ENCODE measurements around the gene FNDC3B.

The FNDC3B gene

DNA sequence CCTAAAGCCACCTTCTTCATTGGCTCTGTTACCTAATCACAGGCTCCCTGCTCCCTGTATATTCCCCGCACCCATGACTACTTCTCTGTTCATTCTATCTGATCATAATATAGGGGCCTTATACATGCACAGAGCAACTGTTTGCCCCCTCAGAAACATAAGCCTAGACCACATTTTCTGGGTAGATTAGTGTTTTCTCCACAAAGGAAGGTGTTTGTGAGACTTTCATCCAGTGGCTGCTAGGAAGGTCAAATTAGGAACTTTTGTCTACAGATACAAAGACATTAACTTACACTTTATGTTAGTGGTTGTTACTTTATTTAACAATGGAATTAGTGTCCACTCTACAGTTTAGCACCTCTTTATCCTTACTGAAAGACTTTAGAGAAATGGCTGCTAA is 234.0 kb downstream of the FNDC3B start:
- TF ChIP-seq GATA2 (IDR thresholded peaks at IDR 0.05; ENCODE audit: low read depth, low read length) (no peak), GATA3 (IDR thresholded peaks at IDR 0.05; ENCODE audit: low read depth, low read length) (no peak)

DNA sequence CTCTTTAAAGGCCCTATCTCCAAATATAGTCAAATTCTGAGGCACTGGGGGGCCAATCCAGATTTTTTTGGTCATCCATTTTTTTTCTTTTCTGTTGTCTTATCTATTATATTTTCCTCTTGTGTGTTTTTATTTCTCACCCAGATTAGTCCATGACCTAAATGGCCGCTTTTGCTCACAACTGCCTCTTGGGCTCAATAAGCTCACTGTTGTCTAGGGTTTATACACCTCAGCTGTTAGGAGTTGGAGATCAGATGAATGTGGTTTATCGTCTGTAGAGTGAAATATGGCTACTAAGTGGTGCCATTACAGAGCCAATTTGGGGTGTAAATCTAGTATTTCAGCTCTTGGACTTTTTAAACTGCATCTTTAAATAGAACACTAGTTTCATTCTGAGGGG is 235.5 kb downstream of the FNDC3B start:
- TF ChIP-seq GATA2 (IDR thresholded peaks at IDR 0.05; ENCODE audit: low read depth, low read length): no peak
- no peak for TF ChIP-seq GATA3 (IDR thresholded peaks at IDR 0.05; ENCODE audit: low read depth, low read length)

DNA sequence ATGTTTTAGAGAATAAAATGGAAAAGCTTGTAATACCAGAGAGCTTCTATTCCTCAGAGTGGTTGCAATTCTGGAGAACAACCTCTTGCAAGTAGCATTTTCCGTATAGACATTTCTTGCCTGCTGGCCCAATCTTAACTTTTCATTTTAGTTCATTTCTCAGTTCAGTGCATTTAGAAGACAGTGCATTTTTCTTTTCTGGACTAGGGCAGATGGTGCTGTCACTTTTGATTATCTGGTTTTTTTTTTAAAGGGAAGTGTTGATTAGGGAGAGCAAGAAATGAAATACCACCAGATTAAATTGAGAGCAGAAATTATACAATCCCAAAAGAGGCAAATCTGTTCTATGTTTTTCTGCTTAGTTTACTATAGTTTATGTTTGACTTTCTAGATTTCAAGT is 236.2 kb downstream of the FNDC3B start:
- TF ChIP-seq GATA3 (IDR thresholded peaks at IDR 0.05; ENCODE audit: low read depth, low read length) (no peak), GATA2 (IDR thresholded peaks at IDR 0.05; ENCODE audit: low read depth, low read length) (no peak)

DNA sequence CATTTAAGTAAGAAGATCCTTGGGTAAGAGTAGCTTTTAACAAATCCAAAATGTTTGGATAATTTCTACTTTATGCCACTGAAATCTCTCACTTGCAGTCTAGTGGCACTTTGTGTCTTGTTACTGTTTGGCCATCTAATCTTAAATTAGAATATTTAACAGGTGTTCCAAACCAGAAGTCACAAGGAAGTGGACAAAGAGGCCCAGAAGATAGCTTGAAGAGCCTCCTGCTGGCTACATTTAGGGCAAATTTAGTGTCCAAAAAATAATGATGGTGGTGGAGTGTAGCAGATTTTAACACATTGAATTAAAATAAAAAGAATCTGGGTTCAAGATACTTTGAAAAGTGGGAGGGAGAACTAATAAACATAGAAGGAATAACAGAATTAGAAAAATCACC is 236.7 kb downstream of the FNDC3B start:
- TF ChIP-seq GATA2 (IDR thresholded peaks at IDR 0.05; ENCODE audit: low read depth, low read length) (no peak), GATA3 (IDR thresholded peaks at IDR 0.05; ENCODE audit: low read depth, low read length) (no peak)

DNA sequence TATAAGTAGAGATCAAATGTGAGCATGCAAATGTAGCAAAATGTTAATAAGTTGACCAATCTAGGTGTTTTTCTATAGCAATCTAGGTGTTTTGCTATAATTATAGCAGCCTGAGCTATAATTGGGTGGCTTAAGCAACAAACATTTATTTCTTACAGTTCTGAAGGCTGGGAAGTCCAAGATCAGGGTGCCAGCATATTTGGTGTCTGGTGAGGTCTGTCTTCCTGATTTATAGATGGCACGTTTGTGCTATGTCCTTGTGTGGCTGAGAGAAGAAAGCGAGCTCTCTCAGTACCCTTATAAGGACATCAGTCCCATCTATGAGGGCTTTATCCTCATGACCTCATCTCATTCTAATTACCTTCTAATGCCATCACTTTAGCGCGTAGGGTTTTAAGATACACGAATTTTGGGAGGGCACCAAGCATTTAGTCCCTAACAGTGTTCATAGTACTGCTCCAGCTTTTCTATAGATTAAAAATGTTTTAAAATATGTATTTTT is 237.8 kb downstream of the FNDC3B start:
- TF ChIP-seq GATA3 (IDR thresholded peaks at IDR 0.05; ENCODE audit: low read depth, low read length) (no peak), GATA2 (IDR thresholded peaks at IDR 0.05; ENCODE audit: low read depth, low read length) (no peak)

DNA sequence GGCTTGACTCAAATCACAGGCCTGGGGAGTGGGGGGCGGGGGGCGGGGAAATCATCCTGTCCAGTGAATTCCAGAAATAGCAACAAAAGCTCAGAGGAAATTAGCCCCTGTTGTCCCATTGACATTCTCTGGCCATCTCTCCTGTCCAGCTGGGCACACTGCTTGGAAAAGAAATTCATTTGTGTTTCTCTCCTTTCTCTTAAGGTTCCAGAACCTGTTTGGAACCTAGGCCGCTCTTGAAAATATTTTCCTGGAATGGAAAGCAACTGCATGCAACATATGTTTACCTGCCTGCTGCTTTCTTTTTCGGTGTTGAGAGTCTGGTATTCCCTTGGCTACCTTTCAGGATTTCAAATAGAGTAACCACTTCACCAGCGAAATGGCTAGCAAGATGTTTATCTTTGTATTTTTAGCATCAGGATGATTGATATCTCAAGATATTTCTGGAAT is 239.8 kb downstream of the FNDC3B start:
- no peak for TF ChIP-seq GATA2 (IDR thresholded peaks at IDR 0.05; ENCODE audit: low read depth, low read length)
- TF ChIP-seq GATA3 (IDR thresholded peaks at IDR 0.05; ENCODE audit: low read depth, low read length): no peak

DNA sequence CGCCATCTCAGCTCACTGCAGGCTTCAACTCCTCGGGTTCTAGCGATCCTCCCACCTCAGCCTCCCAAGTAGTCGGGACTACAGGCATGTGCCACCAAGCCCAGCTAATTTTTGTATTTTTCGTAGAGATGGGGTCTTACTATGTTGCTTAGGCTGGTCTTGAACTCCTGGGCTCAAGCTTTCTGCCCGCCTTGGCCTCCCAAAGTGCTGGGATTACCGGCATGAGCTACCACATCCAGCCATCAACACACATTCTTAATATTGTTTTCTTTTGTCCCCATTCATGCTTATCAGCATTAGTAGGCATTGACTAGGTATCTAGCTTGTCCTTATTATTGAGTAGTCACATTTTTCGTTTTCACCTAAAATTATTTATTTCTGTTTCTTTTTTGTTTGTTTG is 240.6 kb downstream of the FNDC3B start:
- TF ChIP-seq GATA2 (IDR thresholded peaks at IDR 0.05; ENCODE audit: low read depth, low read length) (no peak), GATA3 (IDR thresholded peaks at IDR 0.05; ENCODE audit: low read depth, low read length) (no peak)

DNA sequence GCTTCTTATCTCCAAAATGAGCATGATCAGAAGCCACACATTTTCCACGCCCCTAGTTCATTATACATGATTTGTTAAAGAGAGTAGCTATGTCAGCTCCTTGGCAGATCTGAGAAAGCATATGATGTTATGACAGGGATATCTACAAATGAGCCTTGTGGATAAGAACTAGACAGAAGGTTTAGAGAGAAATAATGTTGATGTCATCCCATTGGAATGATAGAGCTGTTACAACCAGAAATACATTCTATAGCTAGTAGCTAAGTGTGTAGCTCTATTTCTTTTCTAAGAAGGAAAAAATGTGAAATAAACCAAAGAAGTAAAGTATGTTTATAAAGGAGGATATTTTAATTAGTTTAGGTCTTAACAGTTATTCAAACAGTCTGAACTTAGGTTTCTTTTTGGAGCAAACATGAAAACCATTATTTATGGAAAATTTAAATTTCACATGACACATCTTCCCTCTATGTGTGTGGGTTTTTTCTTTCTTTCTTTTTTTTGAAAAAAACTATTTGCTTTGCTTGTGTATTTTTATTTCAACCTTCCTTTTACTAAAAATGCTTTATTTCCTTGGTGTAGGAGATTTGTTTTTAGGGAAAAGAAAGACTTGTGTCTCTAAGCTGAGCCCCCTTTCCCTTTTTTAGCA is 241.2 kb downstream of the FNDC3B start:
- TF ChIP-seq GATA3 (IDR thresholded peaks at IDR 0.05; ENCODE audit: low read depth, low read length): no peak
- no peak for TF ChIP-seq GATA2 (IDR thresholded peaks at IDR 0.05; ENCODE audit: low read depth, low read length)

DNA sequence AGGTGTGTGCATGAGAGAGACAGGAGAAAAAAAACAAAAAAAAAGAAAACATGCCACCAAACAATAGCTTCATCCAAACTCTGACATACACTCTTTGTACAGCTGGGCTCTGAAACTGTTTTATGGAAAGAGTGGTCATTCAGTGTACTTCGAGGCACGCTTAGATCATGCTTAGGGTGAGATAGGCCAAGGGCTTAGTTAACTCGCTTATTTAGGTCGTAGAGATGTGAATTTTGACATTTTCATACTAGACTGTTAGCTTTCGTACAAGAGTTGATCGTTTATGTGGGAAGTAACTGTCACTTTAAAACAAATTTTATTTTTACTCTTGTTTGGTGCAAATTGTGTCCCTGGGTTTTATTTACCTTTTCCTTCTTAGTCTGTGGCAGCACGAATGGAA is 242.5 kb downstream of the FNDC3B start:
- no peak for TF ChIP-seq GATA2 (IDR thresholded peaks at IDR 0.05; ENCODE audit: low read depth, low read length)
- TF ChIP-seq GATA3 (IDR thresholded peaks at IDR 0.05; ENCODE audit: low read depth, low read length): no peak

DNA sequence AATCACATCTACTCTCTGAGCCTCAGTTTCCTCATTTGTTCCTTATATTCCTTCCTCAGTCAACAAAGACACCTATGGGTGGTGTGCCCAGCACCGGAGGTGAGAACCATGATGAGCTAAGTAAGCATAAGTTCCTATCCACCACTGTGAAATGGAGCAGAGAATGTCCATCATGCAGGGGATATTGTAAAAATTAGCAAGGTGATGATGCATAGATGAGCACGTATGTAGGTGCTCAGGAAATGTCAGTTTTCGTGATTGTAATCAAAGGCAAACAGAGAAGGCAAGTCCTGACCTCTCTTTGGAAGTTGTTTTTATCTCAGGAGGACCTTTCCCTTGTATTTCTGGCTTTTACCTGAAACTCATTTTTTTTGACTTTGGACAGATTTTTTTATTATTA is 243.5 kb downstream of the FNDC3B start:
- TF ChIP-seq GATA2 (IDR thresholded peaks at IDR 0.05; ENCODE audit: low read depth, low read length): no peak
- TF ChIP-seq GATA3 (IDR thresholded peaks at IDR 0.05; ENCODE audit: low read depth, low read length): no peak

DNA sequence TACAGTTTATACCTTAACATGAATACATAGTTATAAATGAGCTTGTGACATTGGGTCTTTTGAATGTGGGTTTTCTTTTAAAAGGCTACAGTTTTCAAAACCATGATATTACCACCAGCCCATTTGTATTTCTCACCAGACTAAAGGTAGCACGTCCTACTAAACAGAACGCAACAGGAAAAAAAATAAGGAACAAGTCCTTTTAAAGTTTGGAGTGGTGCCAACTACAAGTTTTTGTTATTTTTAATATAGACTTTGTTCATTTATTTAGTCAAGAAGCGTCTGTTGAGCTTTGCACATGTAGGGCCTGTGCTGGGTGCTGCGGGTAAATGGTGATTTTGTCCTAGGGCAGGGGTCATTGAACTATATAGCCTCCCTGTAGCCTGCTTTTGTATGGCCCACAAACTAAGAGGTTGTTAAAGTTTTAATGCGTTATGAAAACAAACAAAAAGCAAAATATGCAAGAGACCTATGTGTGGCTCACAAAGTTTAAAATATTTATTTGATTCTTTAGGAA is 244.5 kb downstream of the FNDC3B start:
- no peak for TF ChIP-seq GATA2 (IDR thresholded peaks at IDR 0.05; ENCODE audit: low read depth, low read length)
- no peak for TF ChIP-seq GATA3 (IDR thresholded peaks at IDR 0.05; ENCODE audit: low read depth, low read length)

DNA sequence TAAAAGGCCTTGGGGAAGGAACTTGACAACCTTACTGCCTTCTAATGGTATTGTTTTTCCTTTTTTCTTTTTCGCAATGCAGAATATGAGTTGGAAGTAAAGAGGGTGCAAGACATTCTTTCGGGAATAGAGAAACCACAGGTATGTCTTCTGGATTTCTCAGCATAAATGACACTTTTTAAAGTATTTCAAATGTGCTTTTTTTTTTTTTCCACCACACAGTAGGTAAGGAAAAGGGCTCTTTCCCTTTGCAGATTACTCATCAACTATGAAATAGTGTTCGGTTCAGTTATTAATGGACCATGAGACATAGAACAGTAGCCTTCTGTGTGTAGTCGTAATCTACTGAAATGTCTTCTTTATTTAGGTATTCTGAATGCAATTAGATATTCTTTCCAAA is 246.5 kb downstream of the FNDC3B start:
- 0 out of 2 replicates have a peak, but pooled peaks have one; percentile 37 for TF ChIP-seq GATA3 (IDR thresholded peaks at IDR 0.05; ENCODE audit: low read depth, low read length)
- no peak for TF ChIP-seq GATA2 (IDR thresholded peaks at IDR 0.05; ENCODE audit: low read depth, low read length)

DNA sequence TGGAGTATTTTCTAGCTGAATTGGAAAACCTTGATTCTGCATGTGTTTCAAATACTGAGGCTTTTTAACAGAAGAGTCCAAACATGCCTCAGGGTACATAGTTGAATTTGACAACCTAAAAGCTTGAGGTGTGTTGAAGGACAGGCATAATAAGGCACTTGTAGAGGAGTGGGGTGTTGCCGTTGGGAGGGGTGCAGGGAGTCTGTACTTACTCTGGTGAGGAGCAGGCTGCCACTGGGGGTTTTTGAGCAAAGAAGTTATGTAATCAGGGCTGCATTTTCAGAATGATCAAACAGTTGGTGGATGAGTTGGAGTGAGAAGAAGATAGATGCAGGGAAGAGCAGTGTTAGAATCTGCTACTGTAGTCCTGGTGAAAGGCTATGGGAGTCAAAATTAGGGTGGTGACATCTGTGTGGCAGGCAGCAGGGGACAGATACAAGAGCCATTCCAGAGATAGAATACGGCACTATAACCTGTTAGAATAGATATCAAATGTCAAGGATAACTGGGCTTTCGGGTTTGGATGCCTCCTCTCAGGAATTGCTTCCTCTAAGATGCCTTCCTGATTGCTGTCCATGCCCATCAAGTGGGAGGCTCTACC is 247.3 kb downstream of the FNDC3B start:
- no peak for TF ChIP-seq GATA2 (IDR thresholded peaks at IDR 0.05; ENCODE audit: low read depth, low read length)
- no peak for TF ChIP-seq GATA3 (IDR thresholded peaks at IDR 0.05; ENCODE audit: low read depth, low read length)

DNA sequence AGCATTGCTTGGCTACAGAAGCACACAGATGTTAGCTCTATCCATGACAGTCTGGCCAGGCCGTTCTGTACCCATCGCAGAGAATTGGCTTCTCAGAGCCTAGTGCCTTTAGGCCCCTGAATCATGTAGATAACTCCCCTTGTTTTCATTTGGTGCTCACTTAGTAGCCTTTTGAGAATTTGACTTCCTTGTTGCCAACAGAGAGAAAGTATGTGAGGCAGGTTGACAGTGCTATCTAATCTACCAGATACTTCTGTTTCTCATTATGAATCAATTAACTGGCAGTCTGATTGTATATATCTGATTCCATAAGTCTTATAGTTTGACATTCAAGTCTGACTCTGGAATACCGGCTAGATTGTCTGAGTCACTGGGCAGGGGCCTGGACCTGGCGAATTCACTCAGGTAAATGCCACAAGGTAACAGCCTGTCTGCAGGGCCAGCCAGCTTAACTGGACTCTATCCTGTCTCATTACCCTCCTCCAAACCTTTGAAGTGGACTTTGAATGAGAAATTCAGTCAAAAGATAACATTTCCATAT is 248.6 kb downstream of the FNDC3B start:
- TF ChIP-seq GATA2 (IDR thresholded peaks at IDR 0.05; ENCODE audit: low read depth, low read length) (peak; percentile 92), GATA3 (IDR thresholded peaks at IDR 0.05; ENCODE audit: low read depth, low read length) (peak; percentile 96)

DNA sequence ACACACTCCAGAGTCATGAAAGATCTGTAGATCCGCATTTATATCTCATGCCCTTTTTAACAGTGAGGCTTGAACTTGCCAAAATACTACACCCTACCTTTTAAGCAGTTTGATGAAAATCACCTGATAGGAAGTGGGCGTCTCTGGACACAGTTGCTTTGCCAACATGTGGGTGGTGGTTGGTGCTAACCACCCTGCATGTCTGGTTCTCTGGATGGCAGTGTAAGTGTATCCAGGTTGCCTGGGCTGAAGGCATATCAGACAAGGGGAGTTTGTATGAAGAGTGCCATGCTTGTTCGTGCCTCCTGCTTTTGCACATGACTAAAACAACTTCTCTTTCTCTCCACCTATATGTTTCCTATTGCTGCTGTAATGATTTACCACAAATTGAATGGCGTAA is 249.3 kb downstream of the FNDC3B start:
- no peak for TF ChIP-seq GATA3 (IDR thresholded peaks at IDR 0.05; ENCODE audit: low read depth, low read length)
- TF ChIP-seq GATA2 (IDR thresholded peaks at IDR 0.05; ENCODE audit: low read depth, low read length): no peak
